ENCODE data around the gene CPM. TPM values are rescaled to one million over a fixed set of nuclear protein-coding genes. Genes with fewer than 3 reads are reported as not detected.

Gene CPM
- total and polyA plus RNA-seq, 2 of the 4 experiments (the other 2 are of a cell fraction): 2.0 to 8.8 TPM

DNA sequence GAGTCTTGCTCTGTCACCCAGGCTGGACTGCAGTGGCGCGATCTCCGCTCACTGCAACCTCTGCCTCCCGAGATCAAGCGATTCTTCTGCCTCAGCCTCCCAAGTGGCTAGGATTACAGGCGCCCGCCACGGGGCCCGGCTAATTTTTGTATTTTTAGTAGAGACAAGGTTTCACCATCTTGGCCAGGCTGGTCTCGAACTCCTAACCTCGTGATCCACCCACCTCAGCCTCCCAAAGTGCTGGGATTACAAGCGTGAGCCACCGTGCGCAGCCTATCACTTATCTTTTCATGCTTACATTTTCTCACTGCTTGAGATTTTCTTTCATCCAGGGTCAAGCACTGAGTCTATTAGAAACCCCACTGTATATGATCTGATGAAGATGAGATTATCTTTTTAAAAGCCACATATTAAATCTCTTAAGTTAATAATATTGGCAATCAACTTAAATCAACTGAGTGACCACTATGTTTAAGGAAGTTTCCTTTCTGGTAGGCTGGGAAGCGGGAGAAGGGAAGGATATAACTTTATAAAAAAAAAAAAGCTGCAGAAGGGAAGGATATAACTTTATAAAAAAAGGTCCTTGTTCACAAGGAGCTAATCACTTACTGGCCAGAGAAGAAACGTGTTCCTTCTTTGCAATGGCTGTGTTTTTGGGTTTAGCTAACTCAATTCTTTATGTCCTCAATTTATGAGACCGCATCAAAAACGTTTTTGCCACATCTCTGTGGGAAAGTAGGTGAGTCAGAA is 126.3 kb downstream of the CPM start:
- Histone ChIP-seq H3K56ac (ENCODE audit: extremely low read depth, insufficient read depth, low read length) (0 out of 2 replicates have a peak overlapping the region, but pooled peaks have one; percentile 67), H3K79me1 (ENCODE audit: low read depth in 1 of 2, low read length in 2 of 2) (peaks cover 0 to 6% of the 10 kb centered on the region in 2 experiments; a peak in 1 of 4 replicates), H3K27ac (ENCODE audit: insufficient read depth, low read length) (no peak overlapping the region), H3K9ac (ENCODE audit: low read depth, low read length) (no peak overlapping the region), H2AK9ac (replicated peaks; ENCODE audit: low read depth, low read length, poor library complexity) (no peak overlapping the region), H4K5ac (ENCODE audit: low read depth, low read length) (no peak overlapping the region), H2AK5ac (ENCODE audit: low read depth, low read length) (no peak overlapping the region), H2BK5ac (ENCODE audit: low read depth, low read length, poor library complexity, severe bottlenecking) (no peak overlapping the region), H2BK120ac (ENCODE audit: low read depth, low read length) (no peak overlapping the region; the same call in 1 of the 2 replicates), H3K9me3 (ENCODE audit: control insufficient read depth, insufficient read depth, low read length) (no peaks in the 10 kb centered on the region), H3K36me3 (ENCODE audit: control insufficient read depth, insufficient read depth, low read length) (peaks cover 8% of the 10 kb centered on the region), H3K4me3 (ENCODE audit: insufficient read depth, low read depth, low read length) (no peak overlapping the region), H2AFZ (replicated peaks; ENCODE audit: low read length, poor library complexity) (no peak overlapping the region), H3K4me1 (ENCODE audit: control insufficient read depth, insufficient read depth, low read length) (peaks cover 2% of the 10 kb centered on the region; the same call in 1 of the 2 replicates), H4K20me1 (ENCODE audit: insufficient read depth, low read length) (no peaks in the 10 kb centered on the region; the same call in none of the 2 replicates), H3K18ac (ENCODE audit: low read depth, low read length) (no peak overlapping the region), H3K27me3 (ENCODE audit: control insufficient read depth, insufficient read depth, low read length) (no peaks in the 10 kb centered on the region), H4K91ac (ENCODE audit: insufficient read depth, low read depth, low read length) (no peak overlapping the region), H2BK15ac (ENCODE audit: low read depth, low read length) (no peak overlapping the region; the same call in 2 of the 3 replicates), H3K23ac (ENCODE audit: low read depth, low read length) (no peak overlapping the region), H2BK20ac (ENCODE audit: low read depth, low read length) (no peak overlapping the region), H3K4me2 (ENCODE audit: low read depth, low read length) (no peak overlapping the region), H3K14ac (replicated peaks; ENCODE audit: low read depth, low read length) (no peak overlapping the region), H4K8ac (ENCODE audit: low read depth in 2 of 2, low read length in 2 of 2) (peak overlapping the region; percentile 33 to 51; a peak in 2 of 4 replicates), H3K4ac (ENCODE audit: low read depth, low read length) (no peak overlapping the region), H3K9me1 (ENCODE audit: insufficient read depth, low read length) (no peaks in the 10 kb centered on the region; the same call in 1 of the 2 replicates)
- WGBS, 2 experiments (ENCODE audit: extremely low coverage in 2 of 2, insufficient read length in 1 of 2): 100% methylated on average over 1 of the region's 18 CpGs; no CpG with 5 or more reads in 1 of the 2 experiments
- ChIA-PET POLR2A (ENCODE audit: unreplicated experiment) (no interaction called here), CTCF (interaction anchor here (0.8 kb wide), 1 partner anchor 44 kb away, joined by 3 read pairs; no protein-coding TSS in a partner anchor)
- intact Hi-C loops (cut with micrococcal nuclease) (loop anchor here (1.0 to 10.0 kb wide), 4 partner anchors 74 to 764 kb away; partner anchors contain the start of genes IL26 and MDM1), in situ Hi-C loops (cut with MboI; ENCODE audit: low sequenced_read_pairs) (no loop called here), dilution Hi-C loops (cut with HindIII; ENCODE audit: low sequenced_read_pairs, unreplicated experiment) (no loop called here)
- DNase-seq: no peak
- TF ChIP-seq ELK1 (IDR thresholded peaks at IDR 0.05; ENCODE audit: borderline replicate concordance, low read depth, low read length) (no peak), SMC3 (IDR thresholded peaks at IDR 0.05; ENCODE audit: low read depth, low read length) (no peak)
- no peak for ATAC-seq (ENCODE audit: low read depth)
- no TSS peak for BruUV-seq (replicated peaks)
